Globus pallidus (tissue), 1 donor: ENCODE data around the gene ZSCAN12.
"Not testable (repeated sequence)": the region's sequence is repeated elsewhere in the genome, so short reads cannot be mapped to it uniquely, and the experiment has no call there.

Experiments used
- DNase-seq: peaks from one replicate; pipeline ENCODE4 v3.0.0-alpha.2; 2015; ENCODE audit warnings: low spot score

Gene ZSCAN12

GRCh38 chr6:28393912-28394662, 5.5 kb downstream of the ZSCAN12 start:
- DNase-seq, result no peak

- DNase-seq, result no peak
These were observed 8.9 kb downstream of the ZSCAN12 start for GRCh38 chr6:28390688-28391087.

GRCh38 chr6:28384143-28384533, 15.4 kb downstream of the ZSCAN12 start:
- DNase-seq, result no peak

- peak; percentile 51 for DNase-seq
These were observed 16.1 kb downstream of the ZSCAN12 start for GRCh38 chr6:28383235-28384142.

- no peak for DNase-seq
These were observed 19.2 kb downstream of the ZSCAN12 start for GRCh38 chr6:28380381-28380780.

- DNase-seq, result no peak
These were observed 20.9 kb downstream of the ZSCAN12 start for GRCh38 chr6:28378644-28379043.

- DNase-seq, result no peak
These were observed 21.7 kb downstream of the ZSCAN12 start for GRCh38 chr6:28377879-28378278.

GRCh38 chr6:28373925-28374324, 25.6 kb downstream of the ZSCAN12 start:
- DNase-seq, result no peak

- no peak for DNase-seq
These were observed 27.7 kb downstream of the ZSCAN12 start for GRCh38 chr6:28371706-28372451.

GRCh38 chr6:28371280-28371679, 28.3 kb downstream of the ZSCAN12 start:
- no peak for DNase-seq

GRCh38 chr6:28370440-28370839, 29.1 kb downstream of the ZSCAN12 start:
- no peak for DNase-seq

GRCh38 chr6:28369463-28369862, 30.1 kb downstream of the ZSCAN12 start:
- no peak for DNase-seq

GRCh38 chr6:28368522-28368921, 31.0 kb downstream of the ZSCAN12 start:
- DNase-seq, result no peak

- DNase-seq, result not testable (repeated sequence)
These were observed 34.0 kb downstream of the ZSCAN12 start for GRCh38 chr6:28365590-28365989.

- DNase-seq, result no peak
These were observed 38.6 kb downstream of the ZSCAN12 start for GRCh38 chr6:28360961-28361360.

GRCh38 chr6:28359562-28359961, 40.0 kb downstream of the ZSCAN12 start:
- DNase-seq, result not testable (repeated sequence)

GRCh38 chr6:28357036-28357435, 42.5 kb downstream of the ZSCAN12 start:
- DNase-seq, result no peak

- no peak for DNase-seq
These were observed 42.9 kb downstream of the ZSCAN12 start for GRCh38 chr6:28356666-28357020.

GRCh38 chr6:28355743-28356665, 43.5 kb downstream of the ZSCAN12 start:
- peak; percentile 84 for DNase-seq

GRCh38 chr6:28354688-28355554, 44.6 kb downstream of the ZSCAN12 start:
- DNase-seq, result no peak
